Peyer's patch (tissue), 4 donors: ENCODE measurements around the gene ADAP1.

Source experiments
- CTCF ChIP-seq, 6 experiments: fragments of 450-650 bp in 4 of 6; fragments of 200-600 bp in 2 of 6; sonication (generic) in 1 of 6; IDR thresholded peaks; one replicate each; pipeline ENCODE4 v1.5.1; 2017 to 2019; ENCODE audit warnings: antibody characterized with exemption in 6 of 6, mild to moderate bottlenecking in 3 of 6, moderate library complexity in 1 of 6
- POLR2A ChIP-seq, 2 donors: fragments of 450-650 bp; IDR thresholded peaks; one replicate each; pipeline ENCODE4 v1.5.1; 2017; ENCODE audit warnings: antibody characterized with exemption in 2 of 2, mild to moderate bottlenecking in 2 of 2, moderate library complexity in 2 of 2

- no peak for TF ChIP-seq POLR2A (IDR thresholded peaks at IDR 0.05)
- no peak for TF ChIP-seq CTCF (IDR thresholded peaks at IDR 0.05)
Observed at GRCh38 chr7:936386-937054, 18.0 kb downstream of the ADAP1 start.
